Epithelial cell of proximal tubule (primary cell): Measurements from ENCODE around the gene CEP70. TPM values are rescaled to one million over a fixed set of nuclear protein-coding genes. Genes with fewer than 3 reads are reported as not detected.
"Not testable (repeated sequence)": the region's sequence is repeated elsewhere in the genome, so short reads cannot be mapped to it uniquely, and the experiment has no call there.

Experiments used
- DNase-seq: peaks from one replicate; pipeline ENCODE4 v3.0.0-alpha.2; 2011; ENCODE audit warnings: low read depth
- H3K4me3 ChIP-seq: 2 replicates; pipeline ENCODE4 v1.5.1; 2011; ENCODE audit warnings: low read depth, mild to moderate bottlenecking, low read length
- total RNA-seq: library from RNA; depleted of rRNA; stranded (reverse); fragments of >200 nt; gene quantifications from 2 replicates; pipeline ENCODE4 v1.2.3, GENCODE V29; 2015
- TF ChIP-seq, protein P1 (sequence below): conservative IDR thresholded peaks from 2 replicates; pipeline ENCODE4 v1.5.1; 2012; ENCODE audit warnings: low read depth, mild to moderate bottlenecking, low read length

Gene CEP70
- total RNA-seq, 1 donor from 2014 or later = 21.0 TPM

GRCh38 chr3:138539352-138539751 lies 54.7 kb downstream of the CEP70 start:
- no peak for DNase-seq
- TF ChIP-seq, protein P1, sequence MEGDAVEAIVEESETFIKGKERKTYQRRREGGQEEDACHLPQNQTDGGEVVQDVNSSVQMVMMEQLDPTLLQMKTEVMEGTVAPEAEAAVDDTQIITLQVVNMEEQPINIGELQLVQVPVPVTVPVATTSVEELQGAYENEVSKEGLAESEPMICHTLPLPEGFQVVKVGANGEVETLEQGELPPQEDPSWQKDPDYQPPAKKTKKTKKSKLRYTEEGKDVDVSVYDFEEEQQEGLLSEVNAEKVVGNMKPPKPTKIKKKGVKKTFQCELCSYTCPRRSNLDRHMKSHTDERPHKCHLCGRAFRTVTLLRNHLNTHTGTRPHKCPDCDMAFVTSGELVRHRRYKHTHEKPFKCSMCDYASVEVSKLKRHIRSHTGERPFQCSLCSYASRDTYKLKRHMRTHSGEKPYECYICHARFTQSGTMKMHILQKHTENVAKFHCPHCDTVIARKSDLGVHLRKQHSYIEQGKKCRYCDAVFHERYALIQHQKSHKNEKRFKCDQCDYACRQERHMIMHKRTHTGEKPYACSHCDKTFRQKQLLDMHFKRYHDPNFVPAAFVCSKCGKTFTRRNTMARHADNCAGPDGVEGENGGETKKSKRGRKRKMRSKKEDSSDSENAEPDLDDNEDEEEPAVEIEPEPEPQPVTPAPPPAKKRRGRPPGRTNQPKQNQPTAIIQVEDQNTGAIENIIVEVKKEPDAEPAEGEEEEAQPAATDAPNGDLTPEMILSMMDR = no peak
- no peak overlapping the region for H3K4me3 ChIP-seq

DNA sequence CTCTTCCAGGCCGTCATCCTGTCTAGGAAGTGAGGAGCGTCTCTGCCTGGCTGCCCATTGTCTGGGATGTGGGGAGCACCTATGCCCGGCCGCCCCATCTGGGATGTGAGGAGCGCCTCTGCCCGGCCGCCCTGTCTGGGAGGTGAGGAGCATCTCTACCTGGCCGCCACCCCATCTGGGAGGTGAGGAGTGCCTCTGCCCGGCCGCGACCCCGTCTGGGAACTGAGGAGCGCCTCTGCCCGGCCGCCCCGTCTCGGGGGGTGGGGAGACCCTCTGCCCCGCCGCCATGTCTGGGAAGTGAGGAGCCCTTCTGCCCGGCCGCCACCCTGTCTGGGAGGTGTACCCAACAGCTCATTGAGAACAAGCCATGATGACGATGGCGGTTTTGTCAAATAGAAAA lies 72.6 kb downstream of the CEP70 start:
- H3K4me3 ChIP-seq = not testable (repeated sequence)

GRCh38 chr3:138513090-138513843 lies 80.8 kb downstream of the CEP70 start:
- no peak for DNase-seq
- H3K4me3 ChIP-seq = no peak overlapping the region
- TF ChIP-seq, protein P1 = no peak

More for the DNA sequence above, 72.6 kb downstream of the CEP70 start:
- DNase-seq = not testable (repeated sequence)

- DNase-seq = no peak
- TF ChIP-seq, protein P1 = no peak
- H3K4me3 ChIP-seq = no peak overlapping the region
These were observed 82.1 kb downstream of the CEP70 start for GRCh38 chr3:138511945-138512344.

- TF ChIP-seq, protein P1 = no peak
- H3K4me3 ChIP-seq = no peak overlapping the region
- DNase-seq = no peak
These were observed 84.5 kb downstream of the CEP70 start for GRCh38 chr3:138509586-138509985.

GRCh38 chr3:138507524-138507923 lies 86.5 kb downstream of the CEP70 start:
- TF ChIP-seq, protein P1 = no peak
- no peak overlapping the region for H3K4me3 ChIP-seq
- no peak for DNase-seq

DNA sequence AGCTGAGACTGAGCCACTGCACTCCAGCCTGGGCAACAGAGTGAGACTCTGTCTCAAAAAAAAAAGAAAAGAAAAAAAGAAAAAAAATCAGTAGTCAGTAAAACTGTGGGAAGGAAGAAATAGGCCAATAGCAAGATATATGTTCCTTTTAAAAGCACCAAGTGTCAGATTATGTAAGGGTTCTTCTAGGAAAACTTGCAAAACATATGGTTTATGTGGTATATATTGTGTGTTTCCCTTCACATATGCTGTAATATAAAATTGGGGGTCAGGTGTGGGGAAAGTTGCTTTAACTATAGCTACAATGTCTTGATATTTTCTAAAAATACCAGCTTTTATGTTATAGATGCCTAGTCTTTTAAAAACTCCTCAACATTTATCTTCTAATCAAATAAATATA lies 95.1 kb downstream of the CEP70 start:
- H3K4me3 ChIP-seq = no peak overlapping the region
- DNase-seq = no peak
- TF ChIP-seq, protein P1 = no peak
